Lower leg skin (tissue), 3 donors: Measurements from ENCODE around the gene EPS8L3.

ENCODE experiments used
- POLR2A ChIP-seq, 2 donors: fragments of 450-650 bp; IDR thresholded peaks; one replicate each; pipeline ENCODE4 v1.6.1; 2016 to 2017; ENCODE audit warnings: antibody characterized with exemption in 2 of 2, mild to moderate bottlenecking in 1 of 2, moderate library complexity in 1 of 2
- TF ChIP-seq, protein P1 (sequence below), 3 donors: fragments of 450-650 bp; IDR thresholded peaks; one replicate each; pipeline ENCODE4 v1.5.1; 2016; ENCODE audit warnings: antibody characterized with exemption in 3 of 3, mild to moderate bottlenecking in 3 of 3, moderate library complexity in 2 of 3

DNA sequence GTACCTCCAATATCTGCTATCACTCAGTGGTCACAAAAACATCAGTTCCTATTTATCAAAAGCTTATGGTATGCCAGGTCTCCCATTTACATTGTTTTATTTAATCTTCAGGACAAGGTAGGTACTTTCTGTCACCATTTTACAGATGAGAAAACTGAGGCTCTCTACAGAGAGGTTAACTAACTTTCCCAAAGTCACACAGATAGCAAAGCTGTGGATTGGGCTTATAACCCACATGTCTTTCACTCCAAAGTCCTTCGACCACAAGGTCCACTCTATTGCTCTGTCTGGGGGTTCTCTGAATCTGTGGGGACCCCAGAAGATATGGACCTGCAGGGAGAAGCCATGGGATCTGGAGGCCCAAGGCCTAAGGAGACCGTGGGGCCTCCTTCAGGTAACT lies 26.6 kb upstream of the EPS8L3 start:
- TF ChIP-seq, protein P1, sequence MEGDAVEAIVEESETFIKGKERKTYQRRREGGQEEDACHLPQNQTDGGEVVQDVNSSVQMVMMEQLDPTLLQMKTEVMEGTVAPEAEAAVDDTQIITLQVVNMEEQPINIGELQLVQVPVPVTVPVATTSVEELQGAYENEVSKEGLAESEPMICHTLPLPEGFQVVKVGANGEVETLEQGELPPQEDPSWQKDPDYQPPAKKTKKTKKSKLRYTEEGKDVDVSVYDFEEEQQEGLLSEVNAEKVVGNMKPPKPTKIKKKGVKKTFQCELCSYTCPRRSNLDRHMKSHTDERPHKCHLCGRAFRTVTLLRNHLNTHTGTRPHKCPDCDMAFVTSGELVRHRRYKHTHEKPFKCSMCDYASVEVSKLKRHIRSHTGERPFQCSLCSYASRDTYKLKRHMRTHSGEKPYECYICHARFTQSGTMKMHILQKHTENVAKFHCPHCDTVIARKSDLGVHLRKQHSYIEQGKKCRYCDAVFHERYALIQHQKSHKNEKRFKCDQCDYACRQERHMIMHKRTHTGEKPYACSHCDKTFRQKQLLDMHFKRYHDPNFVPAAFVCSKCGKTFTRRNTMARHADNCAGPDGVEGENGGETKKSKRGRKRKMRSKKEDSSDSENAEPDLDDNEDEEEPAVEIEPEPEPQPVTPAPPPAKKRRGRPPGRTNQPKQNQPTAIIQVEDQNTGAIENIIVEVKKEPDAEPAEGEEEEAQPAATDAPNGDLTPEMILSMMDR (IDR thresholded peaks at IDR 0.05) = no peak
- no peak for TF ChIP-seq POLR2A (IDR thresholded peaks at IDR 0.05)
